GM12891 (cell line): ENCODE data around the gene SLC26A11.
"Not testable (repeated sequence)": the region's sequence is repeated elsewhere in the genome, so short reads cannot be mapped to it uniquely, and the experiment has no call there.

Experiments used
- DNase-seq: peaks from one replicate; pipeline ENCODE4 v3.0.0; 2011; ENCODE audit warnings: low spot score; ENCODE audit not compliant: insufficient read length
- FAIRE-seq: peaks from 2 replicates; lab custom pipeline; 2011; peaks lifted over from hg19 to GRCh38; lab: Jason Lieb, UNC
- PAX5 ChIP-seq: IDR thresholded peaks from 2 replicates; pipeline ENCODE4 v1.6.1; 2011; ENCODE audit warnings: low read length, moderate library complexity, mild to moderate bottlenecking; ENCODE audit not compliant: insufficient read depth, severe bottlenecking
- POLR2A ChIP-seq: IDR thresholded peaks from 2 replicates; pipeline ENCODE4 v1.6.1; 2011; ENCODE audit warnings: low read depth, low read length, control low read depth
- POLR2AphosphoS5 ChIP-seq: IDR thresholded peaks from 2 replicates; pipeline ENCODE4 v1.6.1; 2011; ENCODE audit warnings: low read depth, low read length, control low read depth
- POU2F2 ChIP-seq: IDR thresholded peaks from 2 replicates; pipeline ENCODE4 v1.6.1; 2011; ENCODE audit warnings: low read depth, mild to moderate bottlenecking, control low read depth, low read length, moderate library complexity
- SPI1 ChIP-seq: IDR thresholded peaks from 2 replicates; pipeline ENCODE4 v1.6.1; 2011; ENCODE audit warnings: low read depth, low read length, control low read depth
- TAF1 ChIP-seq: IDR thresholded peaks from 2 replicates; pipeline ENCODE4 v1.6.1; 2011; ENCODE audit warnings: low read depth, low read length, control low read depth

The SLC26A11 gene

DNA sequence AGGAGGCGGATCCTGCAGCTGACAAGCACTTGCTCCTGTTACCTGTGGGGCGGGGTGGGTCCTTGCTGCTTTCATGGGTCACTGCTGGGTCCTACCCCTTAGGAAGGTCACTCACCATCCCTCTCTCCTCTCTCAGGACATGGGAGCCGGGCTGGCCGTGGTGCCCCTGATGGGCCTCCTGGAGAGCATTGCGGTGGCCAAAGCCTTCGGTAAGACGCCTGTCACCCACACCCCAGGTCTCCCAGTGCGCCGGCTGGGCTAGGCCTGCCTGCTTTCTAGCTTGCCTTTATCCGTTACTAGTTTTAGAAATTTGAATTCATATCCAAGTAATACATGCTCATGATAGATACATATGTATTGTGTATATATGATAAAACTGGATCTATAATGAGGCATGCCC lies 17.2 kb downstream of the SLC26A11 start:
- DNase-seq (no peak), FAIRE-seq (no peak)
- TF ChIP-seq POU2F2 (no peak), POLR2AphosphoS5 (no peak), SPI1 (no peak), PAX5 (no peak), POLR2A (no peak), TAF1 (no peak)

- no peak for DNase-seq
- no peak for FAIRE-seq
- TF ChIP-seq POLR2AphosphoS5, result no peak
- TF ChIP-seq TAF1, result no peak
- no peak for TF ChIP-seq POU2F2
- no peak for TF ChIP-seq PAX5
- TF ChIP-seq POLR2A, result no peak
- no peak for TF ChIP-seq SPI1
These were observed 22.3 kb downstream of the SLC26A11 start for GRCh38 chr17:80242505-80242904.

DNA sequence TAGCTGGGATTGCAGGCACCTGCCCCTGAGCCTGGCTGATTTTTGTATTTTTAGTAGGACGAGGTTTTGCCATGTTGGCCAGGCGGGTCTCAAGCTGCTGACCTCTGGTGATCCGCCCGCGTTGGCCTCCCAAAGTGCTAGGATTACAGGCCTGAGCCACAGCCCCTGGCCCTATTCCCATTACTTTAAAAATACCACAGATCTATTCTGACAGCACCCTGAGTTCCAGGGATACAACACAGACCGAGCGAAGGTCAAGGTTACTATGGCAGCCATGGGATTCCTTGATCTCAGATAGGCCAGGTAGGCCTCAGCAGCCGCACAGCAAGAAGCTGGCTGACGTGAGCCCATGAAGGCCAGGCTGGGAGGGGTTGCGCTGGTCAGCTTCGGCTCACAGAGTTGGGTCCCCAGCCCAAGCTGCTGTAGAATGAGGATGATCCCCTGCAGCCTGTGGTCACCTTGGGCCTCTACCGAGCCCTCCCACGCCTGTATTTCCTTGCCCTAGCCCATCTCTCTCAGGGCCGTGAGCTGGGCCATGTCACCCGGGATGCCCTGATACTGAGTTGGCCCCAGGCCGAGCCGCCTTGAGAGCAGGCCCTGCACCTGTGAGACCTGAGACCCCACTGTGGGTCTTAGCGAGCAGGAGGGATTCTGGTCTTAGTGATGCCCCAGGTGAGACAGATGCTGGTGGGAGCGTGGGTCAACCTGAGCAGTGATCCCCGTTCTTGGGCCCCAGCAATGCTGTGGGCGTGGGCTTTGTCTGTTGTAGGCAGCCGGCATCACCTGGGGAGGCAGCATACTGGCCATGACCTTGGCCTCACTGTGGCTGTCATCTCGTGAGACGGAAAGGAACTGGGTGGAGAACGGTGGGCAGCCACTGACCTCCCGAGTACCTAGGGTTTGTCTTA lies 23.6 kb downstream of the SLC26A11 start:
- TF ChIP-seq POLR2A, result no peak
- TF ChIP-seq SPI1, result no peak
- no peak for TF ChIP-seq POU2F2
- no peak for TF ChIP-seq PAX5
- no peak for TF ChIP-seq POLR2AphosphoS5
- no peak for TF ChIP-seq TAF1
- FAIRE-seq (no peak), DNase-seq (no peak)

GRCh38 chr17:80244448-80244847 lies 24.2 kb downstream of the SLC26A11 start:
- DNase-seq, FAIRE-seq: not testable (repeated sequence)

DNA sequence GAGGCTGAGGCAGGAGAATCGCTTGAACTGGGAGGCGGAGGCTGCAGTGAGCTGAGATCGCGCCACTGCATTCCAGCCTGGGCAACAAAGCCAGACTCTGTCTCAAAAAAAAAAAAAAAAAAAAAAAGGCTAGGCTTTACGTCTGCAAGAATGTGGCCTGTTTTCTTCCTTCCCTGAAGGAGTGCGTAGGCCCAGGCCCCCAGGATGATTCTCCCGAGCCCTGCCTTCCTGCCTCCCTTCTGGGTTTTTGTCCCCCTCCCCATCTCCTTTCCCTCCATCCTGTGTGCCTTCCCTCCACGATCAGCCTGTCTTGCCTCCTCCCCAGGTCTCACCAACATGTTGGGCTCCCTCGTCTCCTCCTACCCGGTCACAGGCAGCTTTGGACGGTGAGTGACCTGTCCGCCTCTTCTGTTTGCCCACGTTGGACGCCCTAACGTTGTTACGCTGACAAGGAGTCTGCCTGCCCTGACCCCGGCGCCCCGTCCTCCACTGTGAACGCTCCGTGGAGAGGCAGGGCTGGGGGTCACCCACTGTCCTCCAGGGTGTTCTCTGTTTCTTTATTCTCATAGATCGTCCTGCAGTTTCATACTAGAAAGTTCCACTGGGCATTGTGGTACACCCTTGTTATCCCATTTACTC lies 24.8 kb downstream of the SLC26A11 start:
- DNase-seq (no peak), FAIRE-seq (no peak)
- TF ChIP-seq POLR2A (no peak), POU2F2 (no peak), SPI1 (no peak), POLR2AphosphoS5 (no peak), PAX5 (no peak), TAF1 (no peak)

GRCh38 chr17:80245566-80246265 lies 25.5 kb downstream of the SLC26A11 start:
- TF ChIP-seq PAX5, result no peak
- no peak for TF ChIP-seq TAF1
- TF ChIP-seq POLR2AphosphoS5, result no peak
- DNase-seq, result no peak
- FAIRE-seq, result no peak

- no peak for DNase-seq
- no peak for FAIRE-seq
- TF ChIP-seq TAF1 (no peak), PAX5 (no peak), POLR2A (no peak), POU2F2 (no peak), SPI1 (no peak), POLR2AphosphoS5 (no peak)
These were observed 26.0 kb downstream of the SLC26A11 start for GRCh38 chr17:80246266-80246681.

DNA sequence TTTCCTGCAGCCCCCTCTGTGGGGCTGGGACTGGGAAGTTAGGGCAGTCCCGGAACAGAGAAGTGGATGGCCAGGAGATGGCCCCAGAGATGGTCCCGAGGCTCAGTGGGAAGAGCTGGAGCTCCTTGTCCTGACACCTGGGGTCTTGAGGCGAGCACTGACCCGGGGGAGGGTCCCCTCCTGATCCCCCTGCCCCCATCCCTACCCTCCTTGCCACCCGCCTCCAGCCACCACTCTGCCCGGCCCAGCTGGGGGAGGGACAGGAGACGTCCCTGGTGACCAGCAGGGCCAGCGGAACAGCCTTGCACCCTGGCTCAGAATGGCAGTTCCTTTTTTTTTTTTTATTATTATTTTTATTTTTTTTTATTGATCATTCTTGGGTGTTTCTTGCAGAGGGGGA lies 26.5 kb downstream of the SLC26A11 start:
- no peak for FAIRE-seq
- TF ChIP-seq POU2F2 (no peak), POLR2A (no peak), SPI1 (no peak), POLR2AphosphoS5 (no peak), PAX5 (no peak), TAF1 (no peak)
- DNase-seq, result no peak

DNA sequence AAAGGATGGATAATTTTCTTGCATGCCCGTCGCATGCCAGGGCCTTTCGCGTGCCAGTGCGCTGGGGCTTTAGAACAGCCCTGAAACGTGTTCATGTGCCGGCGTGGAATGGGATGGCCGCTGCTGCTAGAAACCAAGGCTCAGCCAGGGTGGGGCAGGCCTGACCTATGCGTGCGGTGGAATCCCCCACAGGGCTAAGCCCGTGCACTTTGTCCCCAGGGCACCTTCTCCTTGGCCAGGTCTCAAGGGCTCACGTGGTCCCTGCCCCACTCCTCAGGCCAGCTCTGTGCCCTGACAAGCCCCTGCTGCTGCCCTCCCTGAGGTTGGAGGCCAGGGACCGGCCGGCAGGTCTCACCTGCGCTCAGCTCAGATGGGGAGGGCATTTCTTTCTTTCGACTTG lies 27.3 kb downstream of the SLC26A11 start:
- DNase-seq (no peak), FAIRE-seq (no peak)
- TF ChIP-seq PAX5 (no peak), POLR2AphosphoS5 (no peak), SPI1 (no peak), POLR2A (no peak), TAF1 (no peak), POU2F2 (no peak)
